Measurements from ENCODE around the gene MYO5B. TPM values are rescaled to one million over a fixed set of nuclear protein-coding genes. Genes with fewer than 3 reads are reported as not detected.

Gene MYO5B
- total and polyA plus RNA-seq, 10 of the 15 experiments (the other 5 are each of a cell fraction or from before 2014, with no cell fraction given), result 2.5 to 4.5 (median 3.3) TPM

GRCh38 chr18:50163505-50163904 lies 31.4 kb downstream of the MYO5B start:
- SMC1A ChIA-PET (ENCODE audit: uncharacterized antibody, unreplicated experiment), result interaction anchor here (0.9 to 7.2 kb wide), 5 partner anchors 9 to 104 kb away, joined by 3 to 49 read pairs (median 3); no protein-coding TSS in a partner anchor
- no peaks in the 10 kb centered on the region for H3K9me3 ChIP-seq (replicated peaks; ENCODE audit: control insufficient read depth, insufficient read depth, low read length)
- RAD21 ChIA-PET (ENCODE audit: unreplicated experiment), result interaction anchor here (0.7 to 1.4 kb wide), 5 partner anchors 10 to 30 kb away, joined by 3 to 5 read pairs (median 3); no protein-coding TSS in a partner anchor
- CTCF ChIA-PET, result interaction anchor here (1.0 to 1.8 kb wide), 2 partner anchors 20 to 194 kb away, joined by 4 to 5 read pairs; no protein-coding TSS in a partner anchor
- BruUV-seq (replicated peaks), result no TSS peak
- intact Hi-C loops (cut with micrococcal nuclease; ENCODE audit: unreplicated experiment), result no loop called here
- in situ Hi-C loops (cut with MboI), result no loop called here
- no peak overlapping the region for H3K4me2 ChIP-seq (ENCODE audit: control insufficient read depth, insufficient read depth)
- 0% methylated on average over 1 of the region's 1 CpG for WGBS (ENCODE audit: insufficient coverage, insufficient replicate concordance, low lambda C conversion rate, missing lambda C conversion rate)
- POLR2A ChIA-PET, result interaction anchor here (0.9 kb wide), 1 partner anchor 8 kb away, joined by 3 read pairs; no protein-coding TSS in a partner anchor
- no peaks in the 10 kb centered on the region for H4K20me1 ChIP-seq (ENCODE audit: control insufficient read depth, insufficient read depth)
- H2AFZ ChIP-seq (ENCODE audit: control insufficient read depth, low read depth, low read length), result no peak overlapping the region
- H3K27me3 ChIP-seq (replicated peaks in 1 of 2; ENCODE audit: control insufficient read depth in 2 of 2, insufficient read depth in 2 of 2, low read length in 1 of 2), result peaks cover 2 to 3% of the 10 kb centered on the region in 2 experiments; a peak in 3 of 4 replicates
- FAIRE-seq (no peak), ATAC-seq (no peak), DNase-seq (ENCODE audit: low read depth, low spot score) (no peak)
- H3K4me1 ChIP-seq (ENCODE audit: control insufficient read depth, insufficient read depth, low read length), result no peaks in the 10 kb centered on the region
- no peaks in the 10 kb centered on the region for H3K79me2 ChIP-seq (ENCODE audit: control insufficient read depth, insufficient read depth, low read length)
- H3K36me3 ChIP-seq (ENCODE audit: control insufficient read depth in 2 of 2, insufficient read depth in 2 of 2, low read length in 1 of 2), result no peaks in the 10 kb centered on the region
- H3K9ac ChIP-seq (ENCODE audit: control insufficient read depth, insufficient read depth, low read length), result no peak overlapping the region
- no peak overlapping the region for H3K27ac ChIP-seq (ENCODE audit: control insufficient read depth, insufficient read depth)
- no peak for TF ChIP-seq MEF2A (IDR thresholded peaks at IDR 0.05; ENCODE audit: insufficient read depth, low read depth, low read length)
- H3K4me3 ChIP-seq, result no peak overlapping the region

GRCh38 chr18:50162486-50163304 lies 32.3 kb downstream of the MYO5B start:
- CTCF ChIA-PET, result interaction anchor here (1.0 to 1.8 kb wide), 2 partner anchors 21 to 195 kb away, joined by 4 to 5 read pairs; no protein-coding TSS in a partner anchor
- DNase-seq (ENCODE audit: low read depth, low spot score) (no peak), FAIRE-seq (no peak), ATAC-seq (no peak)
- Histone ChIP-seq H3K4me1 (ENCODE audit: control insufficient read depth, insufficient read depth, low read length) (no peaks in the 10 kb centered on the region), H3K79me2 (ENCODE audit: control insufficient read depth, insufficient read depth, low read length) (no peaks in the 10 kb centered on the region), H3K9me3 (replicated peaks; ENCODE audit: control insufficient read depth, insufficient read depth, low read length) (no peaks in the 10 kb centered on the region), H3K27me3 (replicated peaks in 1 of 2; ENCODE audit: control insufficient read depth in 2 of 2, insufficient read depth in 2 of 2, low read length in 1 of 2) (peaks cover 2 to 3% of the 10 kb centered on the region in 2 experiments; a peak in 3 of 4 replicates), H3K36me3 (ENCODE audit: control insufficient read depth in 2 of 2, insufficient read depth in 2 of 2, low read length in 1 of 2) (no peaks in the 10 kb centered on the region), H4K20me1 (ENCODE audit: control insufficient read depth, insufficient read depth) (no peaks in the 10 kb centered on the region), H3K27ac (ENCODE audit: control insufficient read depth, insufficient read depth) (no peak overlapping the region), H2AFZ (ENCODE audit: control insufficient read depth, low read depth, low read length) (no peak overlapping the region), H3K9ac (ENCODE audit: control insufficient read depth, insufficient read depth, low read length) (no peak overlapping the region), H3K4me2 (ENCODE audit: control insufficient read depth, insufficient read depth) (no peak overlapping the region), H3K4me3 (no peak overlapping the region)
- 19% methylated on average over 9 of the region's 9 CpGs for WGBS (ENCODE audit: insufficient coverage, insufficient replicate concordance, low lambda C conversion rate, missing lambda C conversion rate)
- POLR2A ChIA-PET, result no interaction called here
- in situ Hi-C loops (cut with MboI), result no loop called here
- SMC1A ChIA-PET (ENCODE audit: uncharacterized antibody, unreplicated experiment), result interaction anchor here (1.0 to 7.2 kb wide), 4 partner anchors 8 to 103 kb away, joined by 3 to 49 read pairs (median 4); no protein-coding TSS in a partner anchor
- intact Hi-C loops (cut with micrococcal nuclease; ENCODE audit: unreplicated experiment), result no loop called here
- no TSS peak for BruUV-seq (replicated peaks)
- RAD21 ChIA-PET (ENCODE audit: unreplicated experiment), result interaction anchor here (0.7 to 1.4 kb wide), 5 partner anchors 11 to 31 kb away, joined by 3 to 5 read pairs (median 3); no protein-coding TSS in a partner anchor
- TF ChIP-seq ETV6 (conservative IDR thresholded peaks at IDR 0.05 in 1 of 2, IDR thresholded peaks at IDR 0.05 in 1 of 2; ENCODE audit: borderline replicate concordance in 1 of 2, low read depth in 1 of 2) (no peak), ZNF24 (IDR thresholded peaks at IDR 0.05) (no peak), GABPA (IDR thresholded peaks at IDR 0.05; ENCODE audit: low read depth) (no peak), SMAD1 (IDR thresholded peaks at IDR 0.05; ENCODE audit: low read depth, partially characterized antibody) (no peak), BCL11A (IDR thresholded peaks at IDR 0.05; ENCODE audit: low read depth, low read length) (no peak), ZZZ3 (IDR thresholded peaks at IDR 0.05; ENCODE audit: control insufficient read depth, insufficient read length, low read depth) (no peak), RELB (IDR thresholded peaks at IDR 0.05; ENCODE audit: low read depth) (no peak), TARDBP (IDR thresholded peaks at IDR 0.05; ENCODE audit: borderline replicate concordance) (no peak), EZH2 (IDR thresholded peaks at IDR 0.05; ENCODE audit: borderline replicate concordance, control insufficient read depth, low read depth, low read length) (no peak), SP1 (IDR thresholded peaks at IDR 0.05; ENCODE audit: low read depth, low read length) (no peak), RBBP5 (conservative IDR thresholded peaks at IDR 0.05) (no peak), ZNF622 (IDR thresholded peaks at IDR 0.05) (no peak), RAD51 (IDR thresholded peaks at IDR 0.05) (no peak), TAF1 (IDR thresholded peaks at IDR 0.05; ENCODE audit: borderline replicate concordance, low read depth, low read length) (no peak)
